Measurements from ENCODE around the gene UQCRC2. TPM values are rescaled to one million over a fixed set of nuclear protein-coding genes. Genes with fewer than 3 reads are reported as not detected.
"Not testable (repeated sequence)": the region's sequence is repeated elsewhere in the genome, so short reads cannot be mapped to it uniquely, and the experiment has no call there.

Gene UQCRC2
- total and polyA plus RNA-seq, 2 donors (not counting 1 experiment from before 2014, with no cell fraction given): 84.3 to 150 TPM

DNA sequence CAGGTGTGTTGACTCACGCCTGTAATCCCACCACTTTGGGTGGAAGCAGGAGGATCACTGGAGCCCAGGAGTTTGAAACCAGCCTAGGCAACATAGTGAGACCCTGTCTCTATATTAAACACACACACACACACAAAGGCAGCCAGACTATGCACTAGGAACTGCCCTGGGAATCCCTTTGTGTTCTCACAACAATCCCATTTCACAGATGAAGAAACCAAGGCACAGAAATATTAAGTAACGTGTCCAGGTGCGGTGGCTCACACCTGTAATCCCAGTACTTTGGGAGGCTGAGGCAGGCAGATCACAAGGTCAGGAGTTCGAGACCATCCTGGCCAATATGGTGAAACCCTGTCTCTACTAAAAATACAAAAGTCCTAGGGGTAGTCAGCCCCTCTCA lies 19.4 kb upstream of the UQCRC2 start:
- H3K9me3 ChIP-seq (ENCODE audit: control extremely low read depth in 1 of 3, control insufficient read depth in 2 of 3, insufficient read depth in 1 of 3, low read length in 2 of 3); H3K27ac Mint-ChIP-seq; ATAC-seq (ENCODE audit: low read depth); H3K9ac ChIP-seq (ENCODE audit: low read length); H3K36me3 ChIP-seq (replicated peaks in 1 of 2; ENCODE audit: control extremely low read depth in 1 of 2, control insufficient read depth in 1 of 2, extremely low read depth in 1 of 2, insufficient read depth in 2 of 2, low read length in 1 of 2); H3K4me1 ChIP-seq (ENCODE audit: control insufficient read depth in 2 of 2, insufficient read depth in 2 of 2, low read length in 2 of 2); H2AFZ ChIP-seq (ENCODE audit: insufficient read depth, low read depth, low read length, poor library complexity, severe bottlenecking); CTCF ChIA-PET; H3K9me3 Mint-ChIP-seq (ENCODE audit: insufficient read depth); H3K79me2 ChIP-seq (ENCODE audit: control insufficient read depth, insufficient read depth, low read length); H3K4me2 ChIP-seq (replicated peaks; ENCODE audit: low read depth, low read length, poor library complexity, severe bottlenecking); H3K4me3 Mint-ChIP-seq; H3K4me3 ChIP-seq (ENCODE audit: control extremely low read depth in 1 of 5, extremely low read depth in 1 of 5, insufficient read depth in 1 of 5, low read depth in 2 of 5, low read length in 4 of 5); H3K27me3 Mint-ChIP-seq; DNase-seq; H3K4me1 Mint-ChIP-seq; H4K20me1 ChIP-seq (ENCODE audit: control insufficient read depth, insufficient read depth, low read length, poor library complexity, severe bottlenecking); H3K27ac ChIP-seq (ENCODE audit: low read length in 2 of 2); H3K27me3 ChIP-seq (replicated peaks in 1 of 4; ENCODE audit: control extremely low read depth in 1 of 4, control insufficient read depth in 3 of 4, insufficient read depth in 4 of 4, low read length in 3 of 4); POLR2A ChIA-PET; intact Hi-C loops (cut with micrococcal nuclease): not testable (repeated sequence)
- no CpG with 5 or more reads among the region's 4 CpGs for WGBS (ENCODE audit: insufficient coverage)

DNA sequence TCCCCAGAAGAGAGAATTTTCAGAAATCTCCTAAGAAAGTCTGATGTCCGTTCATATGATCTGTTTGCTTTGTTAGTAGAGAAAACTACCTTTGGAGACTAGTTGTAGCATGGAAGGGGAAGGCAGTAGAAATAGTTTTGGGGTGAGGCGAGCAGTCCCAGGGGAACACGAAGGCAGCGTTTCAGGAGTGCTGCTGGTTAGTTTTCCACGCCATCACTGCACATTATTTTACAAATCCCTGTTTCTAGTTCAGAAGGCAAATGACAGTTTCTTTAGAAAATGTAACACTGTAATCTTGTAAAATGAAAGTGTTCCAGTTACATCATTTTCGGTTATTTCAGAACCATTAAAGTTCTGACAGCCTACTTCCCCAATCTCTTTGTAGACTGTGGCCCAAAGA lies 16.9 kb upstream of the UQCRC2 start:
- H3K4me1 Mint-ChIP-seq; H3K27me3 ChIP-seq (replicated peaks in 1 of 4; ENCODE audit: control extremely low read depth in 1 of 4, control insufficient read depth in 3 of 4, insufficient read depth in 4 of 4, low read length in 3 of 4); H3K4me3 Mint-ChIP-seq; H3K9ac ChIP-seq (ENCODE audit: low read length); H2AFZ ChIP-seq (ENCODE audit: insufficient read depth, low read depth, low read length, poor library complexity, severe bottlenecking); H3K27ac ChIP-seq (ENCODE audit: low read length in 2 of 2); DNase-seq; H3K79me2 ChIP-seq (ENCODE audit: control insufficient read depth, insufficient read depth, low read length); H3K9me3 Mint-ChIP-seq (ENCODE audit: insufficient read depth); H3K36me3 ChIP-seq (replicated peaks in 1 of 2; ENCODE audit: control extremely low read depth in 1 of 2, control insufficient read depth in 1 of 2, extremely low read depth in 1 of 2, insufficient read depth in 2 of 2, low read length in 1 of 2); H3K4me1 ChIP-seq (ENCODE audit: control insufficient read depth in 2 of 2, insufficient read depth in 2 of 2, low read length in 2 of 2); H3K4me3 ChIP-seq (ENCODE audit: control extremely low read depth in 1 of 5, extremely low read depth in 1 of 5, insufficient read depth in 1 of 5, low read depth in 2 of 5, low read length in 4 of 5); H3K27me3 Mint-ChIP-seq; H4K20me1 ChIP-seq (ENCODE audit: control insufficient read depth, insufficient read depth, low read length, poor library complexity, severe bottlenecking); POLR2A ChIA-PET; H3K9me3 ChIP-seq (ENCODE audit: control extremely low read depth in 1 of 3, control insufficient read depth in 2 of 3, insufficient read depth in 1 of 3, low read length in 2 of 3); intact Hi-C loops (cut with micrococcal nuclease); ATAC-seq (ENCODE audit: low read depth); H3K27ac Mint-ChIP-seq; H3K4me2 ChIP-seq (replicated peaks; ENCODE audit: low read depth, low read length, poor library complexity, severe bottlenecking): not testable (repeated sequence)
- no CpG with 5 or more reads among the region's 6 CpGs for WGBS (ENCODE audit: insufficient coverage)
- CTCF ChIA-PET: interaction anchor here (0.6 kb wide), 1 partner anchor 97 kb away, joined by 5 read pairs; no protein-coding TSS in a partner anchor

DNA sequence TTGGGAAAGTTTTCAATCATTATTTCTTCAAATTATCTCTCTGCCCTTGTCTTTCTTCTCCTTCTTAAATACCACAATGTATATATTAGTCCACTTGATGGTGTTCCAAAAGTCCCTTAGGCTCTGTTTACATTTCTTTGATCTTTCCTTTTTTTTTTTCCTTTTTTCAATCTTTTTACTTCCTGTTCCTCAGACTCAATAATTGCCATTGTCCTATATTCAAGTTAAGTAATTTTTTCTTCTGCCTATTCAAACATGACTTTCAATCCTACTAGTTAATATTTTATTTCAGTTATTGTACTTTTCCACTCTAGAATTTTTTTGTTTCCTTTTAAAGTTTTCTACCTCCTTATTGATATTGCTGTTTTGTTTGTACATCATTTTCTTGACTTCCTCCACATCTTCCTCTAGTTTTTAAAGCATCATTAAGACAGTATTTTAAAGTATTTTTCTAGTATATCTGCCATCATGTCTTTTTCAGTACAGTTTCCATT lies 15.8 kb upstream of the UQCRC2 start:
- H4K20me1 ChIP-seq (ENCODE audit: control insufficient read depth, insufficient read depth, low read length, poor library complexity, severe bottlenecking): no peaks in the 10 kb centered on the region
- intact Hi-C loops (cut with micrococcal nuclease): no loop called here
- peaks cover 10% of the 10 kb centered on the region for H3K4me1 Mint-ChIP-seq
- peaks cover 6% of the 10 kb centered on the region for H3K27me3 Mint-ChIP-seq
- TF ChIP-seq EZH2 (IDR thresholded peaks at IDR 0.05; ENCODE audit: borderline replicate concordance, insufficient read depth, low read depth, low read length, poor library complexity, severe bottlenecking): no peak
- TF ChIP-seq, protein P1, sequence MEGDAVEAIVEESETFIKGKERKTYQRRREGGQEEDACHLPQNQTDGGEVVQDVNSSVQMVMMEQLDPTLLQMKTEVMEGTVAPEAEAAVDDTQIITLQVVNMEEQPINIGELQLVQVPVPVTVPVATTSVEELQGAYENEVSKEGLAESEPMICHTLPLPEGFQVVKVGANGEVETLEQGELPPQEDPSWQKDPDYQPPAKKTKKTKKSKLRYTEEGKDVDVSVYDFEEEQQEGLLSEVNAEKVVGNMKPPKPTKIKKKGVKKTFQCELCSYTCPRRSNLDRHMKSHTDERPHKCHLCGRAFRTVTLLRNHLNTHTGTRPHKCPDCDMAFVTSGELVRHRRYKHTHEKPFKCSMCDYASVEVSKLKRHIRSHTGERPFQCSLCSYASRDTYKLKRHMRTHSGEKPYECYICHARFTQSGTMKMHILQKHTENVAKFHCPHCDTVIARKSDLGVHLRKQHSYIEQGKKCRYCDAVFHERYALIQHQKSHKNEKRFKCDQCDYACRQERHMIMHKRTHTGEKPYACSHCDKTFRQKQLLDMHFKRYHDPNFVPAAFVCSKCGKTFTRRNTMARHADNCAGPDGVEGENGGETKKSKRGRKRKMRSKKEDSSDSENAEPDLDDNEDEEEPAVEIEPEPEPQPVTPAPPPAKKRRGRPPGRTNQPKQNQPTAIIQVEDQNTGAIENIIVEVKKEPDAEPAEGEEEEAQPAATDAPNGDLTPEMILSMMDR (IDR thresholded peaks at IDR 0.05): no peak
- ChIA-PET CTCF (no interaction called here), POLR2A (no interaction called here)
- no peak overlapping the region for H3K27ac Mint-ChIP-seq
- no peaks in the 10 kb centered on the region for H3K9me3 ChIP-seq (ENCODE audit: control extremely low read depth in 1 of 3, control insufficient read depth in 2 of 3, insufficient read depth in 1 of 3, low read length in 2 of 3)
- H3K79me2 ChIP-seq (ENCODE audit: control insufficient read depth, insufficient read depth, low read length): no peaks in the 10 kb centered on the region
- no peak overlapping the region for H3K4me3 ChIP-seq (ENCODE audit: control extremely low read depth in 1 of 5, extremely low read depth in 1 of 5, insufficient read depth in 1 of 5, low read depth in 2 of 5, low read length in 4 of 5)
- no peak overlapping the region for H2AFZ ChIP-seq (ENCODE audit: insufficient read depth, low read depth, low read length, poor library complexity, severe bottlenecking)
- no peaks in the 10 kb centered on the region for H3K36me3 ChIP-seq (replicated peaks in 1 of 2; ENCODE audit: control extremely low read depth in 1 of 2, control insufficient read depth in 1 of 2, extremely low read depth in 1 of 2, insufficient read depth in 2 of 2, low read length in 1 of 2)
- H3K4me1 ChIP-seq (ENCODE audit: control insufficient read depth in 2 of 2, insufficient read depth in 2 of 2, low read length in 2 of 2): peaks cover 0 to 3% of the 10 kb centered on the region in 2 donors
- no peaks in the 10 kb centered on the region for H3K9me3 Mint-ChIP-seq (ENCODE audit: insufficient read depth)
- no peak overlapping the region for H3K4me2 ChIP-seq (replicated peaks; ENCODE audit: low read depth, low read length, poor library complexity, severe bottlenecking)
- no peak overlapping the region for H3K9ac ChIP-seq (ENCODE audit: low read length)
- DNase-seq: no peak
- H3K27ac ChIP-seq (ENCODE audit: low read length in 2 of 2): no peak overlapping the region
- H3K4me3 Mint-ChIP-seq: no peak overlapping the region
- ATAC-seq (ENCODE audit: low read depth): no peak
- no peaks in the 10 kb centered on the region for H3K27me3 ChIP-seq (replicated peaks in 1 of 4; ENCODE audit: control extremely low read depth in 1 of 4, control insufficient read depth in 3 of 4, insufficient read depth in 4 of 4, low read length in 3 of 4)
